Activated CD4-positive, alpha-beta T cell treated with anti-CD3 and anti-CD28 coated beads for 1 hour (primary cell): ENCODE data around the gene SERAC1.

Experiments used
- DNase-seq: peaks from one replicate; pipeline ENCODE4 v3.0.0-alpha.2; 2020

The SERAC1 gene

DNA sequence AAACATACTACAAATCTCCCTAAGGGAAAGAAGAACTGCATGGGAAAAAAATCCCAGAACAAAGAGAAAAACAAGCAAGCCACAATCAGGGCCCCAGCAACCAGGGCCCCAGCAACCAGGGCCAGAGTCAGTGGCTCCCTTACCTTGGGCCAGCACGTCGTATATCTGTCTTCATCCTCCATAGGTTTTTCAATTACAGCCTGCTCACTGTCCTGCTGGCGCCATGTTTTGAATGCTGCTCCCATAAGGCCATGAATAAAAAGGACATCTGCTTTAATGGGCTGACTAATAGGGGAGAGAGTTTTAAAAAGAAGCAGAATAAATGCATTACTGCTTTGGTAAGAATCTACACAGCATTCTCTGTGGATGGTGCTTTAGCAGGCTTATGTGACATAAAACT lies 49.2 kb downstream of the SERAC1 start:
- no peak for DNase-seq

GRCh38 chr6:158115508-158115907 lies 52.6 kb downstream of the SERAC1 start:
- no peak for DNase-seq

DNA sequence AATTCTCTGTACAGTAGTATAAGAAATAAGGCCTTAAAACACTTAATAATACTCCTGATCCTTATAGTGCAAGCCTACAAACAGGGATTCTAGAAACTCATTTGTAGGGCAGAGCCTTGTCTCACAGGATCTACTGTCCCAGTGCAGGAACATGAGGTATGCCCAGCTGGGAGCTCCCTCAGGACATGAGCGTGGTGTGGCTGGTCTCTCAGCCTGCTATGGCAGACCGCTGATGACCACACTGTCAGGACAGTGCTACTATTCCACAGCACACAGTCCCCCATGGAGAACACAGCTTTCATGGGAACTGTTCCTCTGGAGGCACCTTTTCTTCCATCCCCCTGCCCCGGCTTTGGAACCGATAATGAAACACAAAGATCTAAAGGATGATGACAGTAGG lies 53.0 kb downstream of the SERAC1 start:
- DNase-seq, result no peak

DNA sequence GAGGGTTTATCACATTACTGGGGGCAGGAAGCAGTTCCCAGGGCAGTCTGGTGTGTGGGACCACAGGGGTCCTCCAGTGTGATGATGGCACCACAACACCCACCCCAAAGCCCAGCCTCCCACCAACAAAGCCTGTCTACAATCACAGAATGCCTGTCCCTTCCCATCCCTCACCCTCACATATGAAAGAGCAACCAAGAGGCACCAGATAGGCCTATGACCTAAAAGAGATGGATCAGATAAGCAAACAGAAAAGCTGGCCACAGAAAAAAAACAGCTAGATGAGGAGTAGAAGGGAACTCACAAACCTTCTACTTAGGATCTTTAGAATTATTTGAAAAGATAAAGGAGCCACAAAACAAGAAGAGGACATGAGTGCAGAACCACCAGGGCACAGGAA lies 54.3 kb downstream of the SERAC1 start:
- no peak for DNase-seq

GRCh38 chr6:158111987-158112386 lies 56.1 kb downstream of the SERAC1 start:
- DNase-seq, result no peak

DNA sequence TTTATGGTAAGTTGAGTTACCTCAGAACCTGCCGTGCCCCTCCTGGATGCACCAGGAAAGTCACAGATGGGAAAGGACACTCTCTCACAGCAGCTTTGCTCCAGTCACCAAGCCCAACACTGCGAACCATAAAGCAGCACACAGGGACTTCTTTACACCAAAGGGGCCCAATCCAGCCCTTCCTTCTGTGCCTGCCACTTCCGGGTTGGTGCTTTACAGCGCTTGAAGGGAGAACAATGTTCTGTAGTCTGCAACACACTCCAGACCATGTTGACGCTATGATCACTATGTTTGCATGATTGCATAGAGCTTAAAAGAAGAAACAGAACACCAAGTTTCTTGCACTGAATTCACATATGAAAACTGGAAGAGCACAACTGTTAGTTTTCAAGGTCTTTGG lies 57.1 kb downstream of the SERAC1 start:
- DNase-seq, result no peak

DNA sequence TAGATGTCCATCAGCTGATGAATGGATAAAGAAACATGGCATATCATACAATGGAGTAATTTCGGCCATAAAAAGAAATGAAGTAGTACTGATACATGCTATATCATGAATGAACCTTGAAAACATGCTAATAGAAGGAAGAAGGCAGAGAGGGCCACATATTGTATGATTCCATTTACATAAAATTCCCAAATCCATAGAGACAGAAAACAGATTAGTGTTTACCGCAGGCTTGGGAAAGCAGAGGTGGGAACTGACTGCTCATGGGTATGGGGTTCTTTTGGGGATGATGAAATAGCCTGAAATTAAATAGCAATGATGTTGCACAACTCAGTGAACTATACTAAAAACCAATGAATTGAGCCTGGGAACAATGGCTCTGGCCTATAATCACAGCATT lies 58.3 kb downstream of the SERAC1 start:
- DNase-seq, result no peak

DNA sequence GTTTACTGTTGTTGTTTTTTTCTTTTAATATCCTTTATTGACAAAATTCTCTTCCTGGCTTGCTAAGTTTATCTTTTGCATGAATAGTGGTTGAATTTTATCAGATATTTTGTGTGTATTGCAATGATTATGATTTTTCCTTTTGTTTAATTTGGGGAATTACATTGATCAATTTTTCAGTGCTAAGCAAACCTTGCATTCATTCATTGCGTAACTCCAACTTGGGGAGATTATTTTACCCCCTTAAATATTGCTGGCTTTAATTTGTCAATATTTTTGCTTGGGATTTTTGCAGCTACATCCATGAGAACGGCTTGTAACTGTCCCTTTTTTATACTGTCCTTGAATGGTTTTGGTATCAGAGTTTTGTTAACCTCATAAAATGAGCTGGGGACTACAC lies 63.4 kb downstream of the SERAC1 start:
- DNase-seq, result no peak

- DNase-seq, result no peak
Measured at GRCh38 chr6:158103228-158103627, 64.8 kb downstream of the SERAC1 start.

- DNase-seq, result no peak
Measured at GRCh38 chr6:158095671-158096070, 72.4 kb downstream of the SERAC1 start.

DNA sequence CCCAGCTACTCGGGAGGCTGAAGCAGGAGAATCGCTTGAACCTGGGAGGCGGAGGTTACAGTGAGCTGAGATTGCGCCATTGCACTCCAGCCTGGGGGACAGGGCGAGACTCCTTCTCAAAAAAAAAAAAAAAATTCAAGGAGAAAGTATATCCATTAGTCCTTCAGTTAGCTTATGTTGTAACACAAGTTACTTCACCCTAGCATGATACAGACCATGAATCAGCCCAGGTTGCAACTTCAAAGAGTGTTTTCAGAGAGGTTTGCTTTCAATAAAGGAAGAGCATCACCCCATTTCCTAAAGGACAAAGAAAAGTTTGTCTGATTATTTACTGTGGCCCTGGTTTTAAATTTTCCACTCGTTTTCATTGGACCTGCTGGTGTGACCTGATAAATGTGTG lies 73.0 kb downstream of the SERAC1 start:
- DNase-seq, result no peak

DNA sequence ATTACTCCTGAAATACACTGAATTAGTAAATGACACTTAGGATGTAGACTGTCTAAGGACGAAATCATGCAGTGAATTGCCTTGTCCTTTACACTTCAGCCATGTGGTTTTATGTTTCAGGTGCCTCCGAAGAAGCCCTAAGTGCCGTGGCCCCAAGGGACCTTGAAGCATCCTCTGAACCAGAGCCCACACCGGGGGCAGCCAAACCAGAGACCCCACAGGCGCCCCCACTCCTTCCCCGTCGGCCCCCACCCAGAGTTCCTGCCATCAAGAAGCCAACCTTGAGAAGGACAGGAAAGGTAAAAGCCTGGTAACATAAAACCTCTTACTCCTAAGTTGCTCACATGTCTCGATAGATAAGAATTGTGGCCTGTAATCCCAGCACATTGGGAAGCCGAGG lies 75.3 kb downstream of the SERAC1 start:
- DNase-seq, result no peak

GRCh38 chr6:158087224-158087867 lies 80.7 kb downstream of the SERAC1 start:
- no peak for DNase-seq

- no peak for DNase-seq
Measured at GRCh38 chr6:158086504-158087223, 81.4 kb downstream of the SERAC1 start.

DNA sequence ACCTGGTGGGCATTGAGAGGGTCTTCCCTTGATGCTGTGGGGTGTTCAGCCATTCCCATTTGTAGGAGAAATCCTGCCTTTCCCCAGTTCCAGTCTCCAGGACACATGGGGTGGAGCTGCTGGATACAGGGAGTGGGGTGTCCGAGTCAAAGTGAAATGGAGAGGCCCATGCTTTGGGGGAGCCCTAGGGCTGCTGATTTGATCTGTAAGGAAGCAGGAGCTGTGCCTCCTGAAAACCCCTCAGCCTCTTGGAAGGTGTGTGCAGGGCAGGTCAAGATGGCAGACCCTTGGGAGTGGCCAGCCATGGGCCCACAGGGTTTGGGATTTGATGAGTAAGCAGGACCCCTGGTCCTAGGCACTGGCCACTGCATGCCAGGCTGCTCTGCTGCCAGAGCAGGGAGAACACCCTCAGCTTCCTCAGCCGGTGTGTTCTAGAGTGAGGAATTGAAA lies 82.0 kb downstream of the SERAC1 start:
- no peak for DNase-seq

- DNase-seq, result no peak
Measured at GRCh38 chr6:158085261-158086053, 82.6 kb downstream of the SERAC1 start.

DNA sequence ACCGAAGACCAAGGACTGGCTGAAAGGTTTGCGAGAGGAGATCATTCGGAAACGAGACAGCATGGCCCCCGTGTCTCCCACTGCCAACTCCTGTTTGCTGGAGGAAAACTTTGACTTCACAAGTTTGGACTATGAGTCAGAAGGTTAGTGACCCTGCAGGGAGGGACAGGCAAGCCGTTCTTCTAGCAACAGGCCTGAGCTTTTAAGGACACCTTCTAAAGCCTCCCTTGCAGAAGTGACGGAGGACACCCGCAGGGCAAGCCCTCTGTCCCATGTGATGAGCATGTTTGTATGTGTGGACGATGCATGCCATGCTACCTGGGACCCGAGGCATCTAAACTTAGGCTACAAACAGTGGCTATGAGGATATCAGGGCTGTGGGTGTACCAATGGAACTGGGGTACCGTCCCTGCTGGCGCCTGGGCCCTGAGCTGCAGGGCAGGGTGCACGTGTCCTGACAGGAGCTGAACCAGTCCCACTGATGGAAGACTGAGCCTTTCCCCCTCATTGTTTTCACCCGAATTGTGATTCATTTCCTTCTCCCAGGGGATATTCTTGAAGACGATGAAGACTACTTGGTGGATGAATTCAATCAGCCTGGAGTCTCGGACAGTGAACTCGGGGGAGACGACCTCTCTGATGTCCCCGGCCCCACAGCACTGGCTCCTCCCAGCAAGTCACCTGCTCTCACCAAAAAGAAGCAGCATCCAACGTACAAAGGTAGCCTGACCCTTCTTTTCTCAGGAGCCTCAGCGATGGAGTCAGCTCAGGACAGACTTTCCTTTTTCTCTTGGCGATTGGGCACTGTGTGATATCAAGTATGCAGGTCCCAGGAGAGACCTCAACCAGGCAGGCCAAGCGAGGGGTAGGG lies 84.4 kb downstream of the SERAC1 start:
- no peak for DNase-seq

DNA sequence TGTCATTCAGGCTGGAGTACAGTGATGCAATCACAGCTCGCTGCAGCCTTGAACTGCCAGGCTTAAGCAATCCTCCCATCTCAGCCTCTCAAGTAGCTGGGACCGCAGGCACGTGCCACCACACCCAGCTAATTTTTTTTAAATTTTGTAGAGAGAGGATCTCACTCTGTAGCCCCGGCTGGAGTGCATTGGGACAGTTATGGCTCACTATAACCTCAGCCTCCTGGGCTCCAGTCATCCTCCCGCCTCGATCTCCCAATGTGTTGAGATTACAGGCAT lies 86.5 kb downstream of the SERAC1 start:
- no peak for DNase-seq

DNA sequence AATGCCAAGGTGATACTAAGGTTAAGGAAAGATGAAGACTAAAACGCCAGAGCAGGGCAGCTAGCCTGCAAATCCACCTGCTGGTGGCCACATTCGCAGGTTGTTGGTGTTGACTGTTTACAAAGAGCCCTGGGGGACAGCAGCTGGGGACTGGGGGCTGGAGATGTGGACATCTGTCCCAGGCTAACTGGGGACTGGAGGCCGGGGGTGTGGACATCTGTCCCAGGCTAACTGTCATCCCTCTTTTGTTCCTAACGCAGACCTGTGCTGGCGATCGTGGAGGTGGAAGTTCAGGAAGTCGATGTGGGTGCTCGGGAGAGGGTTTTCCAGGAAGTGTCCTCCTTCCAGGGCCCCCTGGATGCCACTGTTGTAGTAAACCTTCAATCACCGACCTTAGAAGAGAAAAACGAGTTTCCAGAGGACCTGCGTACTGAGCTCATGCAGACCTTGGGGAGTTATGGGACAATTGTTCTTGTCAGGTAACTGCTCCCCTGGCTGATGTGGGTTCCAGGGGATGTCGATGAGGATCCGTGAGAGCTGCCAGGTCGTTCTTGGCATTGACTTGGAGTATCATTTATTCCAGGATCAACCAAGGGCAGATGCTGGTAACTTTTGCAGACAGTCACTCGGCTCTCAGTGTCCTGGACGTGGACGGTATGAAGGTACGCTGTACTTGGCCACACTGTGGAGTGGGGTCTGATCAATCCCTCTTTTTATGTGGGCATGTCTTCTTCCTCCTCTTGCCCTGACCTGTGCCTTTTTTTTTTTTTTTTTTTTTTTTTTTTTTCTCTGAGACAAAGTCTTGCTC lies 87.0 kb downstream of the SERAC1 start:
- no peak for DNase-seq

DNA sequence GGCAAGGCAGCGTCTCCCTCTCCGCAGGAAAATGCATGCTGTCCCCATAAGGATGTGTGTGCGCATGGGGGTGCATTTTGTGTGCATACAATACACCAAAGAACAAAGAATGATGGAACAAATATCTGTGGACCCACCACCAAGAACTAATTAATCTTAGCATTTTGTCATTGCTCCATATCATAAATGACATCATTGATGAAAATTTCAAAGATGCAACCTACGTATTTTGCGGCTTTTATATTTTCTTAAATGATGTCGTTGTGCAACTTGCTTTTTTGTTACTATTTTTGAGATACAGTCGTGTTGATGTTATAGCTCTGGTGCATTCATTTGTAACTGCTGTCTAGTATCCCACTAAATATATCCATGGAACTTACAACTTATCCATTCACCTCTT lies 89.7 kb downstream of the SERAC1 start:
- DNase-seq, result no peak

DNA sequence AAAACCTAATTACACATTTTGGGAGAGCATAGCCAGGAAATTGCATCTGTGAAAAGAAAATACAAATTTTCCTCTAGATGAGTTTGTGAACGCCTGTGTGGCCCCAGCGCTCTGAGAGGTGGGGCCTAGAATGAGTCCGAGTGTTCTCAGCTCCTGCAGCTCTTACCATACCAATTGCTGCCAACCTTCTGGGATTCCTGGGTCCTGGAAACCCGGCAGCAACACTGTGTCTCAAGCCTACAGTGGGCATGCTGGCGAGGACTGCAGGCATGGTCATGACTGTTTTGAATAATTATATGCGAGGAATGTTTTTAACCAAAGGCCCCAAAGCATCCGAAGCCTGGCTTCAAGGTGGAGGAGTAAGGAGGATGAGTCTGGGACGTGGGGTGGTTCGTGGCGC lies 90.4 kb downstream of the SERAC1 start:
- no peak for DNase-seq

GRCh38 chr6:158076548-158076947 lies 91.5 kb downstream of the SERAC1 start:
- DNase-seq, result no peak
